IMR-90 (cell line): ENCODE measurements around the gene RSPO4.
A peak's percentile ranks its signal among the peaks of the same experiment; 100 is the strongest.

Experiments used
- POLR2A ChIP-seq: IDR thresholded peaks from 2 replicates; pipeline ENCODE4 v1.6.1; 2012; ENCODE audit warnings: mild to moderate bottlenecking, low read depth, low read length
- SMC3 ChIP-seq: fragments of 150-350 bp; IDR thresholded peaks from 2 replicates; pipeline ENCODE4 v1.6.1; 2016; ENCODE audit warnings: low read depth, mild to moderate bottlenecking, antibody characterized with exemption, low read length, moderate library complexity
- TF ChIP-seq, protein P1 (sequence below): conservative IDR thresholded peaks from 2 replicates; pipeline ENCODE4 v1.5.1; 2012; ENCODE audit warnings: mild to moderate bottlenecking, low read depth, low read length, improper control_type of control experiment

DNA sequence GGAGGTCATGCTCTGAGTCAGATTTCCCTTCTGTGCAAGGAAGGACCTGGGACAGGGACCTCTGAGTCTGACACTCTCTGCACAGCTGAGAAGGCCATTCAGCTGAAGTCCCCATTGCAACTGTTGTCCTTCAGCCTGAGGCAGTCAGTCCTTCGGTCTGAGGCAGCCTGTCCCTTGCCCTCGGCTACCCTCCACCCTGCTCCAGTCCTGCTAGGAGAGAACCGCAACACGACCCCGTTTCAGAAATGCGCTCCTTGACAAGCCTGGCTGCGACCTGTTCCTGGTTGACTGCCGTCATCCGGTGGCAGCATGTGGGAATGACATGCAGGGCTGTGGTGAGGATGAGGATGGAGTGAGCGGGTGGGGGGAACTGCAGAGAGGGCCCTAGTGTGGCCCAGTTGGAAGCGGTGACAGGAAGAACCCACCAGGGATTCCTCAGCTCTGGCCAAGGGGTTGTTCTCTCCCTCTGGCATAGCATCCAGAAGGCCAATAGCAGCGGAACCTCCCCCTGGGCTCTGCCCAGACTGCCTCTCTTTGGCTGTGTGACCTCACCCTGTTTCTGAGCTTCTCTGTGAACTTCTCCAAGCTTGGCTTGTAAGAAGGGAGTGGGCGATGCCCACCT is 45.7 kb downstream of the RSPO4 start:
- TF ChIP-seq, protein P1, sequence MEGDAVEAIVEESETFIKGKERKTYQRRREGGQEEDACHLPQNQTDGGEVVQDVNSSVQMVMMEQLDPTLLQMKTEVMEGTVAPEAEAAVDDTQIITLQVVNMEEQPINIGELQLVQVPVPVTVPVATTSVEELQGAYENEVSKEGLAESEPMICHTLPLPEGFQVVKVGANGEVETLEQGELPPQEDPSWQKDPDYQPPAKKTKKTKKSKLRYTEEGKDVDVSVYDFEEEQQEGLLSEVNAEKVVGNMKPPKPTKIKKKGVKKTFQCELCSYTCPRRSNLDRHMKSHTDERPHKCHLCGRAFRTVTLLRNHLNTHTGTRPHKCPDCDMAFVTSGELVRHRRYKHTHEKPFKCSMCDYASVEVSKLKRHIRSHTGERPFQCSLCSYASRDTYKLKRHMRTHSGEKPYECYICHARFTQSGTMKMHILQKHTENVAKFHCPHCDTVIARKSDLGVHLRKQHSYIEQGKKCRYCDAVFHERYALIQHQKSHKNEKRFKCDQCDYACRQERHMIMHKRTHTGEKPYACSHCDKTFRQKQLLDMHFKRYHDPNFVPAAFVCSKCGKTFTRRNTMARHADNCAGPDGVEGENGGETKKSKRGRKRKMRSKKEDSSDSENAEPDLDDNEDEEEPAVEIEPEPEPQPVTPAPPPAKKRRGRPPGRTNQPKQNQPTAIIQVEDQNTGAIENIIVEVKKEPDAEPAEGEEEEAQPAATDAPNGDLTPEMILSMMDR = peak; percentile 97
- peak; percentile 97 for TF ChIP-seq SMC3
- TF ChIP-seq POLR2A = peak; percentile 57
